Measurements from ENCODE around the gene CACNA1H. TPM values are rescaled to one million over a fixed set of nuclear protein-coding genes. Genes with fewer than 3 reads are reported as not detected.
A peak's percentile ranks its signal among the peaks of the same experiment; 100 is the strongest.

The CACNA1H gene
- total and polyA plus RNA-seq, 11 donors: 1.6 to 14.6 (median 3.2) TPM

DNA sequence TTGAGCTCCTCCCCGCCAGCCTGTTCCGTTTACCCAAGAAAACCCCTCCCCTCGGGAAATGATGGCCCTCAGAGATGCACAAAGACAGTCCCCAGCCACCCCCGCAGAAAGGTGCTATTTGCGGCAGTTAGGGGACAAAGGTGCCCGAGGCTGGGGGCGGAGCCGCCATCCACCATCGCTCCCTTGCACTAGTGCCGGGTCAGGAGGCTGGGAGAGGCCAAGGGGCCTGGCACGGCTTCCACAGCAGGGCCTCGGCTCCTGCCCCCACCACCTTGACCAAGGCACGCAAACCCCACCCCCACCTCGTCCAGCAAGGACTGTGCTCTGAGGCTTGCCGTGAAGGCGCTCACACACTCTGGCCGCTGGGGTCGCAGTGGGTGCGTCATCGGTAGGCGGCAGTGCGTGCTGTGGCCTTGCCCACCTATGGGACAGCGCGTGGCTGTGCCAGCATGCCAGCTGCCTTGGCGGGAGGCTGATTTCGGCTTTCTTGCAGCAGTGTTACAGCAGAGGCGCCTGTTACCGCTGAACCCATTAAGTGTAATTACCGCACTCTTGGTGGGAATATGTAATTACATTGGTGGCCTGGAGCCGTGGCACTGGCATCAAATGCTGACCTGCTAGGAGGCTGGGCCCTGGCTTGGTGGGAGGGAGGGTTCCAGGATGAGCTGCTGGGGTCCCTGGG is 40.4 kb downstream of the CACNA1H start:
- Histone ChIP-seq H3K27ac (peak overlapping the region in 1 of 12 donors; percentile 80), H3K9me3 (no peaks in the 10 kb centered on the region), H3K4me1 (peaks cover 0 to 6% (median 0%) of the 10 kb centered on the region in 12 donors), H3K27me3 (peaks cover 0 to 9% (median 0%) of the 10 kb centered on the region in 9 donors), H3K36me3 (no peaks in the 10 kb centered on the region), H3K4me3 (no peak overlapping the region)
- TF ChIP-seq, protein P1, sequence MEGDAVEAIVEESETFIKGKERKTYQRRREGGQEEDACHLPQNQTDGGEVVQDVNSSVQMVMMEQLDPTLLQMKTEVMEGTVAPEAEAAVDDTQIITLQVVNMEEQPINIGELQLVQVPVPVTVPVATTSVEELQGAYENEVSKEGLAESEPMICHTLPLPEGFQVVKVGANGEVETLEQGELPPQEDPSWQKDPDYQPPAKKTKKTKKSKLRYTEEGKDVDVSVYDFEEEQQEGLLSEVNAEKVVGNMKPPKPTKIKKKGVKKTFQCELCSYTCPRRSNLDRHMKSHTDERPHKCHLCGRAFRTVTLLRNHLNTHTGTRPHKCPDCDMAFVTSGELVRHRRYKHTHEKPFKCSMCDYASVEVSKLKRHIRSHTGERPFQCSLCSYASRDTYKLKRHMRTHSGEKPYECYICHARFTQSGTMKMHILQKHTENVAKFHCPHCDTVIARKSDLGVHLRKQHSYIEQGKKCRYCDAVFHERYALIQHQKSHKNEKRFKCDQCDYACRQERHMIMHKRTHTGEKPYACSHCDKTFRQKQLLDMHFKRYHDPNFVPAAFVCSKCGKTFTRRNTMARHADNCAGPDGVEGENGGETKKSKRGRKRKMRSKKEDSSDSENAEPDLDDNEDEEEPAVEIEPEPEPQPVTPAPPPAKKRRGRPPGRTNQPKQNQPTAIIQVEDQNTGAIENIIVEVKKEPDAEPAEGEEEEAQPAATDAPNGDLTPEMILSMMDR (IDR thresholded peaks at IDR 0.05): no peak
- no peak for TF ChIP-seq POLR2A (IDR thresholded peaks at IDR 0.05)
- no peak for DNase-seq
- ATAC-seq: no peak
- WGBS, 4 donors: 76 to 79% (median 77%) methylated on average over 20 to 30 of the region's 30 CpGs
- intact Hi-C loops (cut with DNase I): loop anchor here in 3 of 10 donors (2.0 to 10.0 kb wide), 3 partner anchors 84 to 378 kb away; no protein-coding TSS in a partner anchor

DNA sequence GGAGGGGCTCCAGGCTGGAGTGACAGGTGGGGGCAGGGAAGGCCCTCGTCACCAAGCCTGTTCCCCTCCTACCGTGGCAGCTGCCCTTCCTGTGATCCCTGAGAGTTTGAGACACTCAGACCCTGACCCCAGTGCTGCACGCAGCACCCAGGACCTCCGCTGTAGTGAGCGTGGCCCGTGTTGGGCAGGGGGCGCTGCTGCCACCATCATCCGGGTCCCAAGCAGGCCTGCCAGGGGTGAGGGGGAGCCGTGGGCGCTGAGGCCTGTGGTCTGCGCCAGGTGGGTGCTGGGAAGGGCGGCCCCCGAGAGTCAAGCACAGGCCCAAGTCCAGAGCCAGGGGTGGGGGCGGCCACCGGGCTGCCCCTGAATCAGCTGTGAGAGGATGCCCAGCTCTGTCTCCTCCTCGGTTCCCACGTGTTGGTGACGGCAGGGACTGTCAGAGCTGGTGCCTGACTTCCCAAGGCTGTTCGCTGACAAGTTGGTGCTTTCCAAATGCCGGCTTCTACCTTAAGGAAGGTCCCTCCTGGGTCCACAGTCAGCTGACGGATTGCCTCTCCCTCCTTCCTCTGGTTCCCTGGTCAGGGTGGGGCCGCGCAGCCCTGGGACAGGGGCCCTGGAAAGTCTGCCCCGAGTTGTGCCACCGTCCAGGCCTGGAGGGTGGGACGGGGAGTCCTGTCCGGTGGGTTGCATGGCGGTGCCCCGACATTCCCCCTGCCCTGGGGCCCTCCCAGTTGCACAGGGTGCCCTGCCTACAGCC is 41.1 kb downstream of the CACNA1H start:
- H3K36me3 ChIP-seq: no peaks in the 10 kb centered on the region
- H3K27me3 ChIP-seq: peaks cover 0 to 9% (median 0%) of the 10 kb centered on the region in 9 donors
- DNase-seq (no peak), ATAC-seq (peak in 2 of 4 donors; percentile 5 to 9)
- intact Hi-C loops (cut with DNase I): loop anchor here in 8 of 10 donors (1.0 to 10.0 kb wide), 4 partner anchors 85 to 379 kb away; no protein-coding TSS in a partner anchor
- TF ChIP-seq, protein P1 (IDR thresholded peaks at IDR 0.05): no peak
- no peak for TF ChIP-seq POLR2A (IDR thresholded peaks at IDR 0.05)
- no peaks in the 10 kb centered on the region for H3K9me3 ChIP-seq
- H3K27ac ChIP-seq: peak overlapping the region in 1 of 12 donors; percentile 80
- H3K4me1 ChIP-seq: peaks cover 0 to 6% (median 0%) of the 10 kb centered on the region in 12 donors
- H3K4me3 ChIP-seq: no peak overlapping the region
- WGBS, 4 donors: 71 to 72% (median 71%) methylated on average over 10 to 29 of the region's 29 CpGs

DNA sequence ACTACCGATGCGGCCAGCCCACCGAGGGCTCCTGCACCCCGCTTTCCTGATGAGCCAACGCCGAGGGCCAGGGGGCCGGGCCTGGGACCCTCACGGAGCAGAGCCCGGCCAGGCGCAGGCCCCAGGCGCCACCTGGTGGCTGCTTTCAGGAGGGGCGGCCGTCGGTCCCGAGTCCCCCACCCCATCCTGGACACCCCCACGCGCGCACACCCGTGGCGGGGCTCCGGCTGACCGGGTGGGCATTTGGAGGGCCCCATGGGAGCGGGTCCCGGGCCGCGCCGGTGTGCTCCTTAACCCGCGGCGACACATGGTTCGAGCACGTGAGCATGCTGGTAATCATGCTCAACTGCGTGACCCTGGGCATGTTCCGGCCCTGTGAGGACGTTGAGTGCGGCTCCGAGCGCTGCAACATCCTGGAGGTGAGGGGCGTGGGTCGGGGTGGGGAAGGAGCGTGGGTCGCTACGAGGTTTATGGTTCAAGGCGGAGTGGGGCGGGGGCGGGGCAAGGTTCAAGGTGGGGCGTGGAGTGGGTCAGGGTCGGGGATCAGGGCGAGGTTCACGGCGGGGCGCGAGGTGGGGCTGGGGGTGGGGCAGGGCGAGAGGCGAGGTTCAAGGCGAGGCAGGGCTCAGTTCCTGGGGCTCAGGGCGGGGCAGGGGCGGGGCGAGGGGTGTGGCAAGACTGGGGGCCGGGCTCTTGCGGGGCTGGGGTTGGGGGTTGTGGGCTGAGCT is 41.9 kb downstream of the CACNA1H start:
- WGBS, 4 donors: 19 to 61% (median 35%) methylated on average over 33 to 61 of the region's 61 CpGs
- DNase-seq (no peak), ATAC-seq (peak in 3 of 4 donors; percentile 8 to 55 (median 20))
- Histone ChIP-seq H3K4me1 (peaks cover 0 to 6% (median 0%) of the 10 kb centered on the region in 12 donors), H3K4me3 (no peak overlapping the region), H3K27me3 (peaks cover 0 to 9% (median 0%) of the 10 kb centered on the region in 9 donors), H3K36me3 (no peaks in the 10 kb centered on the region), H3K9me3 (no peaks in the 10 kb centered on the region), H3K27ac (peak overlapping the region in 1 of 12 donors; percentile 80)
- intact Hi-C loops (cut with DNase I): loop anchor here in 6 of 10 donors (1.0 to 10.0 kb wide), 3 partner anchors 88 to 380 kb away; no protein-coding TSS in a partner anchor
- TF ChIP-seq, protein P1 (IDR thresholded peaks at IDR 0.05): peak; percentile 59 to 86 (median 72)
- TF ChIP-seq POLR2A (IDR thresholded peaks at IDR 0.05): no peak

All from heart left ventricle (tissue), 16 donors.